A549 (cell line): ENCODE results near the gene GRK3. TPM values are rescaled to one million over a fixed set of nuclear protein-coding genes. Genes with fewer than 3 reads are reported as not detected.

Source experiments
- ATAC-seq, 2 experiments: fragments of 200-7000 bp in 1 of 2; fragments of >200 bp in 1 of 2; cut with Nextera tagmentation in 1 of 2; cut with Tn5 transposase in 1 of 2; 3 replicates each; pipeline versions ENCODE4 v1.8.0 to v1.9.1; 2018 to 2020; ENCODE audit warnings: mild to moderate bottlenecking in 1 of 2, moderate library complexity in 1 of 2
- CTCF ChIA-PET: fragments of 300-600 bp; sonication (Branson Sonifier 250); formaldehyde crosslinking; extraction: SDS; loops from one replicate; lab custom pipeline; 2021; ENCODE audit warnings: antibody characterized with exemption, inconsistent platforms; lab: Yijun Ruan, JAX
- POLR2A ChIA-PET: fragments of 350-600 bp; formaldehyde crosslinking; extraction: SDS; loops from one replicate; lab custom pipeline; 2021; ENCODE audit warnings: antibody characterized with exemption, inconsistent platforms; lab: Yijun Ruan, JAX
- DNase-seq, 2 experiments: peaks; one replicate each; pipeline versions ENCODE4 v3.0.0 to v3.0.0-alpha.2; 2011 to 2016; ENCODE audit warnings: low read depth in 1 of 2, low spot score in 1 of 2
- FAIRE-seq: peaks from 2 replicates; lab custom pipeline; 2011; peaks lifted over from hg19 to GRCh38; lab: Jason Lieb, UNC
- H3K27ac ChIP-seq, 2 experiments: fragments of >200 bp; sonication (Bioruptor Twin); formaldehyde crosslinking; 3 replicates each; pipeline ENCODE4 v1.5.1; 2016 to 2017
- H3K4me1 ChIP-seq: fragments of >200 bp; sonication (Bioruptor Twin); formaldehyde crosslinking; 3 replicates; pipeline ENCODE4 v1.6.1; 2016
- H3K4me2 ChIP-seq: fragments of >200 bp; sonication (Bioruptor Twin); formaldehyde crosslinking; 3 replicates; pipeline ENCODE4 v1.6.1; 2016
- H3K4me3 ChIP-seq: fragments of >200 bp; sonication (Bioruptor Twin); formaldehyde crosslinking; 3 replicates; pipeline ENCODE4 v1.5.1; 2016
- H3K9me3 ChIP-seq: fragments of >200 bp; sonication (Bioruptor Twin); formaldehyde crosslinking; 3 replicates; pipeline ENCODE4 v1.6.1; 2016
- CBX2 ChIP-seq: fragments of 200-600 bp; sonication (generic); IDR thresholded peaks from 2 replicates; pipeline ENCODE4 v1.6.1; 2016; ENCODE audit warnings: low read depth, mild to moderate bottlenecking, borderline replicate concordance
- EHF ChIP-seq: fragments of 250-450 bp; sonication (Bioruptor Pico); IDR thresholded peaks from 2 replicates; pipeline ENCODE4 v1.5.0; 2020; ENCODE audit warnings: mild to moderate bottlenecking
- ESRRA ChIP-seq: fragments of 150-350 bp; IDR thresholded peaks from 2 replicates; pipeline ENCODE4 v1.6.1; 2014; ENCODE audit warnings: mild to moderate bottlenecking, low read length, borderline replicate concordance
- FOXS1 ChIP-seq: fragments of 250-450 bp; sonication (Bioruptor Pico); IDR thresholded peaks from 2 replicates; pipeline ENCODE4 v1.5.0; 2020; ENCODE audit warnings: mild to moderate bottlenecking, moderate library complexity
- HDAC2 ChIP-seq: fragments of 200-600 bp; sonication (generic); IDR thresholded peaks from 2 replicates; pipeline ENCODE4 v1.6.1; 2016
- HEYL ChIP-seq: fragments of 250-450 bp; sonication (Bioruptor Pico); IDR thresholded peaks from 2 replicates; pipeline ENCODE4 v1.8.0; 2021; ENCODE audit warnings: mild to moderate bottlenecking, moderate library complexity
- JUNB ChIP-seq: fragments of >200 bp; sonication (Bioruptor Twin); formaldehyde crosslinking; IDR thresholded peaks from 2 replicates; pipeline ENCODE4 v1.6.1; 2016
- MYC ChIP-seq: IDR thresholded peaks from 2 replicates; pipeline ENCODE4 v1.6.1; 2012; ENCODE audit warnings: mild to moderate bottlenecking, inconsistent platforms, low read length, improper control_type of control experiment, borderline replicate concordance
- NR3C1 ChIP-seq: fragments of >200 bp; sonication (Bioruptor Twin); formaldehyde crosslinking; IDR thresholded peaks from 3 replicates; pipeline ENCODE4 v1.6.1; 2017
- POLR2A ChIP-seq: IDR thresholded peaks from 2 replicates; pipeline ENCODE4 v1.6.1; 2012; ENCODE audit warnings: mild to moderate bottlenecking, low read length
- RNF2 ChIP-seq: fragments of 200-600 bp; sonication (generic); IDR thresholded peaks from 2 replicates; pipeline ENCODE4 v1.6.1; 2016; ENCODE audit warnings: low read depth, mild to moderate bottlenecking, antibody characterized with exemption, moderate library complexity, borderline replicate concordance
- WGBS: methylation state at CpG from one replicate; pipeline ENCODE4 v1.1.6; 2017; ENCODE audit errors: missing lambda C conversion rate; 5-methylcytosine and 5-hydroxymethylcytosine counted together
- polyA plus RNA-seq, 4 experiments: library from polyadenylated mRNA; depleted of rRNA in 3 of 4; stranded (reverse); fragments of >200 nt; fragmentation: RNase III in 1 of 4; extraction: RNeasy Plus Mini Kit Qiagen cat#74134 plus additional on column Dnase treatment in 1 of 4; gene quantifications; 2 replicates in 3 of 4; 3 replicates in 1 of 4; pipeline ENCODE4 v1.2.3, GENCODE V29; 2011 to 2017
- TF ChIP-seq, protein P1 (sequence below): fragments of 450-650 bp; IDR thresholded peaks from 2 replicates; pipeline ENCODE4 v1.6.1; 2014; ENCODE audit warnings: antibody characterized with exemption
- TF ChIP-seq, protein P2 (sequence below): IDR thresholded peaks from 2 replicates; pipeline ENCODE4 v1.6.1; 2012; ENCODE audit warnings: low read depth, borderline replicate concordance
- TF ChIP-seq, protein P3 (sequence below): fragments of >200 bp; sonication (Bioruptor Twin); formaldehyde crosslinking; IDR thresholded peaks from 2 replicates; pipeline ENCODE4 v1.6.1; 2016
- TF ChIP-seq, protein P4 (sequence below): fragments of 250-450 bp; sonication (Bioruptor Pico); IDR thresholded peaks from 2 replicates; pipeline ENCODE4 v1.5.0; 2020; ENCODE audit warnings: low read depth, mild to moderate bottlenecking, moderate library complexity

The GRK3 gene
- polyA plus RNA-seq, 2 of the 4 experiments (the other 2 are of a cell fraction) = 3.9 to 6.5 TPM

DNA sequence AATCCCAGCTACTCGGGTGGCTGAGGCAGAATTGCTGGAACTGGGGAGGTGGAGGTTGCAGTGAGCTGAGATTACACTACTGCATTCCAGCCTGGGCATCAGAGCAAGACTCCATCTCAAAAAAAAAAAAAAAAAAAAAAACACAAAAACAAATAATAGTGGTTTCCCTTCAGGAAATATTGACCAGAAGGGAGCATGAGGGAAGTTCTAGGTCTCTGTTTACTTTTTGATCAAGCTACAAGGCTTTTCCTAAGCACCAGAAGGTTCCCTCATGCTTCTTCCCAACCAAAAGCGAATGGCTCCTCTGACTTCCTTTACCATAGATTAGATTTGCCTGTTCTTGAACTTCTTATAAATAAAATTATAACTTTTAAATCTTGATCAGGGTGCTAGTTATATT is 195.8 kb downstream of the GRK3 start:
- WGBS = 0% methylated on average over 2 of the region's 2 CpGs
- no peak for FAIRE-seq
- peak overlapping the region; percentile 45 to 61; a peak in 4 of 6 replicates for H3K27ac ChIP-seq

DNA sequence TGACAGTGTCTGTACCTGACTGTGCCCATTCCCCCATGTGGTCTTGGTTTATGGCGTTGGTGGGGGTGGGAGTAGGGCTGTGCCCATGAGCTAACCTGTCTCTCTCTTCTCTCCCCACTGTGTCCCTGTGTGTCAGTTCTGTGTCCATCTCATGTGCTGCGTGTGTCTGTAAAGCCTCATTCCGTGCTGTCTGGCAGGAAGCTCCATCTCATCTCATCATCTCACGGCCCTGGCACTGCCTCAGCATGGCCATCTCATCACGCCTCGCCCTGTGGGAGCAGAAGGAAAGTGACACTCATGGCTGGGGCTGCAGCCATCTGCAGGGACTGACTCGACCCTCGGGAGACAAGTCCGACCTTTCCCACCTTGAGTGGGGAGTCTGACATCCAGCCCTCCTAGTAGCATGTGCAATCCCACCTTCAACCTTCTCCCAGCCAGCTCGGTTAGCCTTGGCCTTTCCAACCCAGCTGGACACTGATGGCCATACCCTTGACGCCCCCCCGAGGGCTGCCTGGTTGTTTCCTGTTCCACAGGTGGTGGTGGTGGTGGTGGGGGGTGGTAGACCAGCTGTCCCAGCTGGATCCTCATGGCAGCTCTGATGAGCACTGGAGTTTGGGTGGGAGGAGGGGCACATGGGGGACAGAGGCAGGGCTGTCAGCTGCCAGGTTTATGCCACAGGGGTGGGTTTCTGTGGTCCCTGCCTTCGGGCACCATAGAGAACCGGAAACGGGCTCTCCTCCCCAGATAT is 196.5 kb downstream of the GRK3 start:
- Histone ChIP-seq H3K4me2 (no peak overlapping the region), H3K4me1 (peaks cover 11% of the 10 kb centered on the region; the same call in 2 of the 3 replicates), H3K9me3 (peaks cover 4% of the 10 kb centered on the region; the same call in 1 of the 3 replicates), H3K4me3 (no peak overlapping the region), H3K27ac (peak overlapping the region; percentile 22 to 61; a peak in 3 of 6 replicates)
- ChIA-PET CTCF (interaction anchor here (1.1 to 2.1 kb wide), 2 partner anchors 12 to 16 kb away, joined by 3 to 16 read pairs; no protein-coding TSS in a partner anchor), POLR2A (no interaction called here)
- TF ChIP-seq FOXS1 (CRISPR knock-in tag) (no peak), NR3C1 (no peak), RNF2 (no peak), POLR2A (no peak), EHF (CRISPR knock-in tag) (no peak), MYC (no peak)
- TF ChIP-seq, protein P1, sequence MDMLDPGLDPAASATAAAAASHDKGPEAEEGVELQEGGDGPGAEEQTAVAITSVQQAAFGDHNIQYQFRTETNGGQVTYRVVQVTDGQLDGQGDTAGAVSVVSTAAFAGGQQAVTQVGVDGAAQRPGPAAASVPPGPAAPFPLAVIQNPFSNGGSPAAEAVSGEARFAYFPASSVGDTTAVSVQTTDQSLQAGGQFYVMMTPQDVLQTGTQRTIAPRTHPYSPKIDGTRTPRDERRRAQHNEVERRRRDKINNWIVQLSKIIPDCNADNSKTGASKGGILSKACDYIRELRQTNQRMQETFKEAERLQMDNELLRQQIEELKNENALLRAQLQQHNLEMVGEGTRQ = no peak
- TF ChIP-seq, protein P2, sequence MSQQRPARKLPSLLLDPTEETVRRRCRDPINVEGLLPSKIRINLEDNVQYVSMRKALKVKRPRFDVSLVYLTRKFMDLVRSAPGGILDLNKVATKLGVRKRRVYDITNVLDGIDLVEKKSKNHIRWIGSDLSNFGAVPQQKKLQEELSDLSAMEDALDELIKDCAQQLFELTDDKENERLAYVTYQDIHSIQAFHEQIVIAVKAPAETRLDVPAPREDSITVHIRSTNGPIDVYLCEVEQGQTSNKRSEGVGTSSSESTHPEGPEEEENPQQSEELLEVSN = no peak
- FAIRE-seq (no peak), DNase-seq (no peak), ATAC-seq (no peak)
- WGBS = 82% methylated on average over 13 of the region's 15 CpGs

More for the DNA sequence above, 195.8 kb downstream of the GRK3 start:
- ChIA-PET POLR2A (no interaction called here), CTCF (interaction anchor here (0.8 to 6.1 kb wide), 3 partner anchors 12 to 216 kb away, joined by 3 to 31 read pairs (median 3); no protein-coding TSS in a partner anchor)
- DNase-seq (no peak), ATAC-seq (no peak)
- no peaks in the 10 kb centered on the region for H3K9me3 ChIP-seq
- TF ChIP-seq, protein P3, sequence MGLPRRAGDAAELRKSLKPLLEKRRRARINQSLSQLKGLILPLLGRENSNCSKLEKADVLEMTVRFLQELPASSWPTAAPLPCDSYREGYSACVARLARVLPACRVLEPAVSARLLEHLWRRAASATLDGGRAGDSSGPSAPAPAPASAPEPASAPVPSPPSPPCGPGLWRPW = no peak
- TF ChIP-seq NR3C1 (no peak), FOXS1 (CRISPR knock-in tag) (no peak), JUNB (0 out of 2 replicates have a peak, but pooled peaks have one; percentile 8)
- no peak overlapping the region for H3K4me3 ChIP-seq
- H3K4me1 ChIP-seq = peaks cover 11% of the 10 kb centered on the region; the same call in 2 of the 3 replicates
- peak overlapping the region; percentile 42; the same call in 2 of the 3 replicates for H3K4me2 ChIP-seq

DNA sequence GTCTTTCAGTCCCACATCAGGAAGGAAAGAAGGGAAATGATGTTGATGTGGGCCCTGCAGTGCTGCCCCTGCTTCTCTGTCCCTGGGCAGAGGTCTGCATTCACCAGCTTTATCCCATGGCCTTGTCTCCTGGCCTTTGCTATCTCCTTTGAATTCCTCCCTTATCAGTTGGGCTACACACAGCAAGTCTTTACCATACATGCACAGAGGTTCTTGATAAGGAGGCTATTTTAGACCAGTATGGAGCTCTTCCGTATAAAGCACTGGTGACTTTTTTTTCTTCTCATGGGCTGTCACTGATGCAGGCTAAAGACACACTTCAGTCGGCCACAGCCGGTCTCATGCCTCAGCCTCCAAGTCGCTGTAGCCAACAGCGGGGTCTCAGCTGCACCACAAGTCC is 197.7 kb downstream of the GRK3 start:
- 93% methylated on average over 5 of the region's 5 CpGs for WGBS
- TF ChIP-seq, protein P4, sequence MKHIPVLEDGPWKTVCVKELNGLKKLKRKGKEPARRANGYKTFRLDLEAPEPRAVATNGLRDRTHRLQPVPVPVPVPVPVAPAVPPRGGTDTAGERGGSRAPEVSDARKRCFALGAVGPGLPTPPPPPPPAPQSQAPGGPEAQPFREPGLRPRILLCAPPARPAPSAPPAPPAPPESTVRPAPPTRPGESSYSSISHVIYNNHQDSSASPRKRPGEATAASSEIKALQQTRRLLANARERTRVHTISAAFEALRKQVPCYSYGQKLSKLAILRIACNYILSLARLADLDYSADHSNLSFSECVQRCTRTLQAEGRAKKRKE (CRISPR knock-in tag) = no peak
- no peak for TF ChIP-seq ESRRA
- TF ChIP-seq HDAC2 = no peak
- no peak for TF ChIP-seq HEYL
- no peak for TF ChIP-seq CBX2
- ChIA-PET POLR2A (no interaction called here), CTCF (interaction anchor here (1.5 to 2.1 kb wide), 3 partner anchors 10 to 300 kb away, joined by 4 to 16 read pairs (median 5); no protein-coding TSS in a partner anchor)
- peaks cover 11% of the 10 kb centered on the region; the same call in 2 of the 3 replicates for H3K4me1 ChIP-seq
- ATAC-seq (no peak), FAIRE-seq (no peak), DNase-seq (no peak)
- H3K27ac ChIP-seq = peak overlapping the region in 1 of 2 experiments; percentile 3; a peak in 1 of 6 replicates
- H3K4me2 ChIP-seq = no peak overlapping the region
- no peak overlapping the region for H3K4me3 ChIP-seq
- peaks cover 10% of the 10 kb centered on the region; the same call in 1 of the 3 replicates for H3K9me3 ChIP-seq
